NCI-H446 (cell line): ENCODE results near the gene ERC1.
A peak's percentile ranks its signal among the peaks of the same experiment; 100 is the strongest.
"Not testable (repeated sequence)": the region's sequence is repeated elsewhere in the genome, so short reads cannot be mapped to it uniquely, and the experiment has no call there.

Experiments
- DNase-seq, 2 experiments: peaks; one replicate each; lab custom pipeline; 2025; lab: John Stamatoyannopoulos, UW

Gene ERC1

GRCh38 chr12:1319212-1319611 is 328.2 kb downstream of the ERC1 start:
- no peak for DNase-seq

- DNase-seq = no peak
Observed at GRCh38 chr12:1320021-1320420, 329.0 kb downstream of the ERC1 start.

- no peak for DNase-seq
Observed at GRCh38 chr12:1322821-1323220, 331.8 kb downstream of the ERC1 start.

- no peak for DNase-seq
Observed at GRCh38 chr12:1324099-1324498, 333.1 kb downstream of the ERC1 start.

GRCh38 chr12:1324910-1325309 is 333.9 kb downstream of the ERC1 start:
- DNase-seq = no peak

- no peak for DNase-seq
Observed at GRCh38 chr12:1325666-1326065, 334.6 kb downstream of the ERC1 start.

- DNase-seq = no peak
Observed at GRCh38 chr12:1326258-1326657, 335.2 kb downstream of the ERC1 start.

- no peak for DNase-seq
Observed at GRCh38 chr12:1328391-1328790, 337.4 kb downstream of the ERC1 start.

- no peak for DNase-seq
Observed at GRCh38 chr12:1329784-1330476, 338.9 kb downstream of the ERC1 start.

- DNase-seq = no peak
Observed at GRCh38 chr12:1330477-1330827, 339.4 kb downstream of the ERC1 start.

- DNase-seq = no peak
Observed at GRCh38 chr12:1332327-1332726, 341.3 kb downstream of the ERC1 start.

GRCh38 chr12:1338483-1339177 is 347.6 kb downstream of the ERC1 start:
- DNase-seq = no peak

GRCh38 chr12:1339178-1339541 is 348.1 kb downstream of the ERC1 start:
- not testable (repeated sequence) for DNase-seq

GRCh38 chr12:1339618-1340319 is 348.7 kb downstream of the ERC1 start:
- peak in 1 of 2 experiments; percentile 39 for DNase-seq

- DNase-seq = not testable (repeated sequence)
Observed at GRCh38 chr12:1341270-1341669, 350.2 kb downstream of the ERC1 start.

- no peak for DNase-seq
Observed at GRCh38 chr12:1343422-1343821, 352.4 kb downstream of the ERC1 start.

- DNase-seq = no peak
Observed at GRCh38 chr12:1344245-1344644, 353.2 kb downstream of the ERC1 start.

- no peak for DNase-seq
Observed at GRCh38 chr12:1346126-1346525, 355.1 kb downstream of the ERC1 start.

GRCh38 chr12:1347294-1347693 is 356.3 kb downstream of the ERC1 start:
- no peak for DNase-seq

GRCh38 chr12:1348606-1349005 is 357.6 kb downstream of the ERC1 start:
- DNase-seq = no peak

- DNase-seq = no peak
Observed at GRCh38 chr12:1350055-1350933, 359.3 kb downstream of the ERC1 start.

GRCh38 chr12:1350934-1351240 is 359.9 kb downstream of the ERC1 start:
- DNase-seq = no peak
